H9 (cell line): ENCODE data around the gene HTT-AS. TPM values are rescaled to one million over a fixed set of nuclear protein-coding genes. Genes with fewer than 3 reads are reported as not detected.

Experiments used
- DNase-seq: peaks from one replicate; pipeline ENCODE4 v3.0.0-alpha.2; 2017
- H2AFZ ChIP-seq: one replicate; pipeline ENCODE4 v1.6.1; 2013; ENCODE audit warnings: mild to moderate bottlenecking, low read length, control low read depth, moderate library complexity
- H2AK5ac ChIP-seq: 2 replicates; pipeline ENCODE4 v1.6.1; 2013; ENCODE audit warnings: low read length, control low read depth, mixed read lengths; ENCODE audit not compliant: insufficient read length
- H2BK120ac ChIP-seq: one replicate; pipeline ENCODE4 v1.6.1; 2013; ENCODE audit warnings: low read depth, mild to moderate bottlenecking, low read length, control low read depth, inconsistent platforms; ENCODE audit not compliant: poor library complexity, severe bottlenecking
- H2BK12ac ChIP-seq: 2 replicates; pipeline ENCODE4 v1.6.1; 2013; ENCODE audit warnings: low read length, control low read depth, mixed read lengths, low read depth; ENCODE audit not compliant: insufficient read length
- H2BK15ac ChIP-seq: 2 replicates; pipeline ENCODE4 v1.6.1; 2013; ENCODE audit warnings: low read depth, low read length, control low read depth
- H2BK20ac ChIP-seq: one replicate; pipeline ENCODE4 v1.6.1; 2013; ENCODE audit warnings: low read depth, mild to moderate bottlenecking, low read length, control low read depth, inconsistent platforms; ENCODE audit not compliant: poor library complexity, severe bottlenecking
- H2BK5ac ChIP-seq: 2 replicates; pipeline ENCODE4 v1.6.1; 2013; ENCODE audit warnings: low read length, control low read depth, mixed read lengths; ENCODE audit not compliant: insufficient read length
- H3K14ac ChIP-seq: 2 replicates; pipeline ENCODE4 v1.6.1; 2013; ENCODE audit warnings: low read length, control low read depth; ENCODE audit not compliant: insufficient read depth
- H3K18ac ChIP-seq: 2 replicates; pipeline ENCODE4 v1.6.1; 2013; ENCODE audit warnings: low read depth, mild to moderate bottlenecking, mixed read lengths, low read length, control low read depth; ENCODE audit not compliant: insufficient read length
- H3K23ac ChIP-seq: 2 replicates; pipeline ENCODE4 v1.6.1; 2013; ENCODE audit warnings: low read length, control low read depth, mixed read lengths, low read depth; ENCODE audit not compliant: insufficient read length
- H3K23me2 ChIP-seq: 2 replicates; pipeline ENCODE4 v1.6.1; 2013; ENCODE audit warnings: low read depth, mild to moderate bottlenecking, mixed read lengths, low read length, control low read depth; ENCODE audit not compliant: insufficient read length, poor library complexity, severe bottlenecking
- H3K27ac ChIP-seq: 2 replicates; pipeline ENCODE4 v1.5.1; 2013; ENCODE audit warnings: low read length, control low read depth, mixed read lengths, low read depth; ENCODE audit not compliant: insufficient read length
- H3K27me3 ChIP-seq: 2 replicates; pipeline ENCODE4 v1.6.1; 2013; ENCODE audit warnings: low read length, control low read depth, inconsistent platforms; ENCODE audit not compliant: insufficient read depth
- H3K4ac ChIP-seq: 2 replicates; pipeline ENCODE4 v1.6.1; 2013; ENCODE audit warnings: low read depth, mild to moderate bottlenecking, control low read depth, inconsistent platforms, low read length, moderate library complexity
- H3K4me1 ChIP-seq: 2 replicates; pipeline ENCODE4 v1.6.1; 2013; ENCODE audit warnings: low read length, control low read depth, inconsistent platforms; ENCODE audit not compliant: insufficient read depth
- H3K4me2 ChIP-seq: 2 replicates; pipeline ENCODE4 v1.6.1; 2013; ENCODE audit warnings: low read length, control low read depth, mixed read lengths; ENCODE audit not compliant: insufficient read length, insufficient read depth
- H3K56ac ChIP-seq: 2 replicates; pipeline ENCODE4 v1.6.1; 2013; ENCODE audit warnings: low read depth, mild to moderate bottlenecking, mixed read lengths, low read length, control low read depth; ENCODE audit not compliant: insufficient read length
- H3K79me1 ChIP-seq: 2 replicates; pipeline ENCODE4 v1.6.1; 2013; ENCODE audit warnings: low read depth, mild to moderate bottlenecking, moderate library complexity, low read length, control low read depth, inconsistent platforms; ENCODE audit not compliant: insufficient read depth, poor library complexity, severe bottlenecking
- H3K79me2 ChIP-seq: 2 replicates; pipeline ENCODE4 v1.6.1; 2013; ENCODE audit warnings: low read length, control low read depth, inconsistent platforms; ENCODE audit not compliant: insufficient read depth
- H3K9ac ChIP-seq: 2 replicates; pipeline ENCODE4 v1.6.1; 2013; ENCODE audit warnings: low read length, control low read depth, mixed read lengths; ENCODE audit not compliant: insufficient read length; ENCODE audit errors: extremely low read depth
- H3K9me3 ChIP-seq: one replicate; pipeline ENCODE4 v1.6.1; 2013; ENCODE audit warnings: low read depth, low read length, inconsistent platforms; ENCODE audit not compliant: control insufficient read depth
- H3T11ph ChIP-seq: one replicate; pipeline ENCODE4 v1.6.1; 2013; ENCODE audit warnings: mild to moderate bottlenecking, low read length, control low read depth, inconsistent platforms
- H4K20me1 ChIP-seq: one replicate; pipeline ENCODE4 v1.6.1; 2013; ENCODE audit not compliant: control insufficient read depth, insufficient read length, insufficient read depth
- H4K5ac ChIP-seq: 2 replicates; pipeline ENCODE4 v1.6.1; 2013; ENCODE audit warnings: low read depth, mild to moderate bottlenecking, mixed read lengths, low read length, control low read depth; ENCODE audit not compliant: insufficient read length
- H4K8ac ChIP-seq: replicated peaks from 2 replicates; pipeline ENCODE4 v1.6.1; 2013; ENCODE audit warnings: low read length, control low read depth, mixed read lengths, low read depth; ENCODE audit not compliant: insufficient read length
- H4K91ac ChIP-seq: 2 replicates; pipeline ENCODE4 v1.6.1; 2013; ENCODE audit warnings: low read depth, mild to moderate bottlenecking, moderate library complexity, mixed read lengths, low read length, control low read depth; ENCODE audit not compliant: insufficient read length
- H3K27ac Mint-ChIP-seq, 3 experiments: 2 replicates in 2 of 3; 3 replicates in 1 of 3; pipeline ENCODE4 v1.8.0; 2020 to 2021; ENCODE audit warnings: mixed read lengths in 3 of 3, mild to moderate bottlenecking in 1 of 3, moderate library complexity in 1 of 3
- H3K27me3 Mint-ChIP-seq: 2 replicates; pipeline ENCODE4 v1.8.0; 2021; ENCODE audit warnings: low read depth, mild to moderate bottlenecking, moderate library complexity, mixed read lengths
- H3K36me3 Mint-ChIP-seq, 3 experiments: 2 replicates in 2 of 3; 3 replicates in 1 of 3; pipeline ENCODE4 v1.8.0; 2020 to 2021; ENCODE audit warnings: low read depth in 3 of 3, mixed read lengths in 3 of 3; ENCODE audit not compliant: insufficient read depth in 1 of 3
- H3K4me1 Mint-ChIP-seq, 2 experiments: 2 replicates each; pipeline ENCODE4 v1.8.0; 2020; ENCODE audit warnings: mixed read lengths in 2 of 2
- H3K4me3 Mint-ChIP-seq, 2 experiments: 2 replicates in 1 of 2; 3 replicates in 1 of 2; pipeline ENCODE4 v1.8.0; 2020 to 2021; ENCODE audit warnings: mild to moderate bottlenecking in 2 of 2, mixed read lengths in 2 of 2, moderate library complexity in 1 of 2
- H3K9me3 Mint-ChIP-seq, 2 experiments: 2 replicates in 1 of 2; 3 replicates in 1 of 2; pipeline ENCODE4 v1.8.0; 2020; ENCODE audit warnings: mild to moderate bottlenecking in 2 of 2, mixed read lengths in 2 of 2, moderate library complexity in 1 of 2
- WGBS: extraction: QIAGEN DNeasy Blood & Tissue Kit; methylation state at CpG from one replicate; pipeline ENCODE4 v1.1.7; 2013; ENCODE audit warnings: missing lambda C conversion rate, low lambda C conversion rate, mixed read lengths; ENCODE audit not compliant: insufficient read length; ENCODE audit errors: extremely low coverage; 5-methylcytosine and 5-hydroxymethylcytosine counted together
- total RNA-seq: library from RNA; stranded (reverse); gene quantifications from 2 replicates; pipeline ENCODE4 v1.2.1, GENCODE V29; 2021
- TF ChIP-seq, protein P1 (sequence below): fragments of 200-600 bp; sonication (generic); conservative IDR thresholded peaks from 3 replicates; pipeline ENCODE4 v1.8.0; 2021; ENCODE audit warnings: antibody characterized with exemption, mild to moderate bottlenecking

The HTT-AS gene
- total RNA-seq, 1 experiment from 2014 or later = not detected

- no peak for DNase-seq
- Mint-ChIP-seq H3K4me3 (no peak overlapping the region), H3K4me1 (peaks cover 9 to 10% of the 10 kb centered on the region in 2 experiments), H3K9me3 (peaks cover 3% of the 10 kb centered on the region in 2 experiments; a peak in 2 of 5 replicates), H3K27me3 (no peaks in the 10 kb centered on the region), H3K27ac (no peak overlapping the region), H3K36me3 (peaks cover 64 to 95% (median 90%) of the 10 kb centered on the region in 3 experiments)
- Histone ChIP-seq H3K4ac (no peak overlapping the region), H3K4me2 (no peak overlapping the region), H3K79me1 (no peaks in the 10 kb centered on the region), H2BK20ac (no peak overlapping the region), H3K23ac (no peak overlapping the region), H3K9ac (no peak overlapping the region), H3K27ac (no peak overlapping the region), H3K27me3 (no peaks in the 10 kb centered on the region; the same call in 1 of the 2 replicates), H2BK12ac (no peak overlapping the region), H2AFZ (no peak overlapping the region), H2BK120ac (no peak overlapping the region), H3T11ph (no peak overlapping the region), H4K5ac (no peak overlapping the region), H3K14ac (no peak overlapping the region), H3K23me2 (no peaks in the 10 kb centered on the region), H3K4me1 (0 out of 2 replicates have a peak, but pooled peaks cover 3% of the 10 kb centered on the region), H3K79me2 (no peaks in the 10 kb centered on the region; the same call in 1 of the 2 replicates), H4K20me1 (no peaks in the 10 kb centered on the region), H2AK5ac (no peak overlapping the region), H2BK15ac (no peak overlapping the region), H3K18ac (no peak overlapping the region), H3K56ac (no peak overlapping the region), H3K9me3 (no peaks in the 10 kb centered on the region), H2BK5ac (no peak overlapping the region), H4K8ac (no peak overlapping the region), H4K91ac (no peak overlapping the region)
- TF ChIP-seq, protein P1, sequence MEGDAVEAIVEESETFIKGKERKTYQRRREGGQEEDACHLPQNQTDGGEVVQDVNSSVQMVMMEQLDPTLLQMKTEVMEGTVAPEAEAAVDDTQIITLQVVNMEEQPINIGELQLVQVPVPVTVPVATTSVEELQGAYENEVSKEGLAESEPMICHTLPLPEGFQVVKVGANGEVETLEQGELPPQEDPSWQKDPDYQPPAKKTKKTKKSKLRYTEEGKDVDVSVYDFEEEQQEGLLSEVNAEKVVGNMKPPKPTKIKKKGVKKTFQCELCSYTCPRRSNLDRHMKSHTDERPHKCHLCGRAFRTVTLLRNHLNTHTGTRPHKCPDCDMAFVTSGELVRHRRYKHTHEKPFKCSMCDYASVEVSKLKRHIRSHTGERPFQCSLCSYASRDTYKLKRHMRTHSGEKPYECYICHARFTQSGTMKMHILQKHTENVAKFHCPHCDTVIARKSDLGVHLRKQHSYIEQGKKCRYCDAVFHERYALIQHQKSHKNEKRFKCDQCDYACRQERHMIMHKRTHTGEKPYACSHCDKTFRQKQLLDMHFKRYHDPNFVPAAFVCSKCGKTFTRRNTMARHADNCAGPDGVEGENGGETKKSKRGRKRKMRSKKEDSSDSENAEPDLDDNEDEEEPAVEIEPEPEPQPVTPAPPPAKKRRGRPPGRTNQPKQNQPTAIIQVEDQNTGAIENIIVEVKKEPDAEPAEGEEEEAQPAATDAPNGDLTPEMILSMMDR = no peak
- WGBS = no CpG with 5 or more reads among the region's 6 CpGs
These were observed 40.0 kb upstream of the HTT-AS start for GRCh38 chr4:3114377-3114776.
